CD1c-positive myeloid dendritic cell (primary cell): ENCODE measurements around the gene LDLRAD4.
"Not testable (repeated sequence)": the region's sequence is repeated elsewhere in the genome, so short reads cannot be mapped to it uniquely, and the experiment has no call there.

Source experiments
- DNase-seq: peaks from one replicate; pipeline ENCODE4 v3.0.0-alpha.2; 2016; ENCODE audit errors: extremely low spot score

Gene LDLRAD4

DNA sequence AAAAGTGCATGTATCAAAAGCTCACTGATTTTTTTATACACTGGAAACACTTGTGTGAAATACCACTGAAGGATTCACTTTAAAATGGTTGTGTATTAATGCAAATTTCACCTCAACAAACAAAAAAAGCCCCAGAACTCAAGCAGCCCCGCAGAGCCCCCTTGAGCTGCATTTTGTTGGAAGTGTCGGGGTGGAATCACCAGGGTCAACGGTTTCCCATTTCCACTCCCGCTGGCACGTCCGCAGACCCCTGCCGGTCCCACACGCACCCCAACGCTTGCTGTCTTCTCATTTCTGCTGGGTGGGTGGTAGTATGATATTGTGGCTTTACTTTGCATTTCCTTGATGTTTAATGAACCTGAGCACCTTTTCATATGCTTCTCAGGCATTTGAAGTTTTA, 268.1 kb downstream of the LDLRAD4 start:
- no peak for DNase-seq

DNA sequence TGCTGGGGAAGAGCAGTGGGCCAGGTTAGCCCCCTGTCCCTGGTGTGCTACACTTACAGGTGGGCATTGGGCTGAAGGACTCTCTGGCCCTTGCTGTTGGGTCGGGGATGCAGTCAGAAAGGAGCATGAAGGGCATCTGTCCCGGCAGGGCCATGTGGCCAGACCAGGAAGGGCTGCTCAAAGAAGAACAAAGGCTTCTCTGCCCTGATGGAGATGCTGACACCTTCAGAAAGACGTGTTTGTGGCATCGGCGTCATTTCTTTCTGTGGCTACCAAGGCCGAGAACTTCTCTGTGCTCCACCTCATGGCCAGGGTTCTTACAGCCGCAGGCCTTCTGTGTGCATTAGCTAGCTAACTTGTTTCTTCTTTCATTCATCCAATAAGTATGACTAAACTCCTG, 268.7 kb downstream of the LDLRAD4 start:
- DNase-seq = no peak

DNA sequence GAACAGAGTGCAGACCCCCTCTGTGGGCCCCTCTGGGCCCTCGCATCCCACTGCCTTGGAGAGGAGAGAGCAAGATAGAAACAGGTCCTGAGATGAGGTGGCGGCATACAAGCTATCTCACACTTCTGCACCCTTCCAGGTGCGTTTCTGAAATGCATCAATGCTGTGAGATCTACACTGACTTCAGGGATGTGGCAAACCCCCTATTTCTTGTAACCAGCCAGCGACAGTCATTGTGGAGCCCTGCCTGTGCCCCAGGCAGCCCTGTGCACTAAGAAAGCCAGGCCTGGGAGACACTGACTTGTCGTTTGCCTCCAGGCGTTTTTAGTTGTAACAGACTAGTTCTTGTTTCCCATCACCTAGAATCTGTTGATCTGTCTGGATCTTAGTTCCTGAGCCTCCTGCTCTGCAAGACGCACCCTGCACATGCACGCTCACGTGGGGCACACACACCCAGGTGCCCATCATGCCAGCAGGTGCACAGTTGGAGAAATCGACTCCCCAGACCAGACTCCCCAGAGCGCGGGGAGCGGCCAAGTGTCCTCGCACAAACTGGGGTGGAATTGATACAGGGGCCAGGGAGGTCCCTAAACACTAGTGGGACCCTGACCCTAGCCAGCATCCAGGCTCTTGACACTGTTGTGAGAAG, 269.8 kb downstream of the LDLRAD4 start:
- DNase-seq = no peak

DNA sequence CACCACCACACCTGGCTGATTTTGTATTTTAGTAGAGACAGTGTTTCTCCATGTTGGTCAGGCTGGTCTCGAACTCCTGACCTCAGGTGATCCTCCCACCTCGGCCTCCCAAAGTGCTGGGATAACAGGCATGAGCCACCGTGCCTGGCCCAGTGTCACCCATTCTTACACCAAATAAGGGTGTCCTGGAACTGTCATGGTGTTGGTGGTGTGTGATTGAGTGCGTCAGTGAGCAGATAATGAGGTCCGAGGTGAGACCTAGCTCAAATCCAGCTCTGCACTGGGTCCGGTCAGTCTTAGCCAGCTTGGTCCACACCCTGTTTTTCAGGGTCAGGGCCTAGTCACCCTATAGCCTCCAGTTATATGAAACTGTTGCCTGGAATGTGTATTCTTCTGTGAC, 270.7 kb downstream of the LDLRAD4 start:
- not testable (repeated sequence) for DNase-seq

DNA sequence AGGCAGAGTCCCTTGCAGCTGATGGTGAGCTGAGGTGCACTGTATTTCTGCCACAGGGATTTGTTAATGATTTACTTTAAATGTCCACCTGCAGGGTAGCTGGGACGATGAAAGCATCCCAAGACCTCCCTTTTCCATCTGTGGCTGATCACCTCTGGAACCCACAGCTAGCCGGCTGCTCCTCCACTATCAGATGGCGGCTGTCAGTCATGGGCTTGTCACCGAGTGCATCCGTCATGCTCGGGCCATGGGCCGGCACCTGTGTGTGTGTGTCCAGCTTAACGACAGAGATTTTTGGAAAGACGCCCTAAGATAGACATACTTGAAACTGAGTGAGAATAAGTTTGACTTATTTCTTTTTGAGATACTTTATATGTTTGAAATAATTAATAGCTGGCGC, 272.6 kb downstream of the LDLRAD4 start:
- no peak for DNase-seq

DNA sequence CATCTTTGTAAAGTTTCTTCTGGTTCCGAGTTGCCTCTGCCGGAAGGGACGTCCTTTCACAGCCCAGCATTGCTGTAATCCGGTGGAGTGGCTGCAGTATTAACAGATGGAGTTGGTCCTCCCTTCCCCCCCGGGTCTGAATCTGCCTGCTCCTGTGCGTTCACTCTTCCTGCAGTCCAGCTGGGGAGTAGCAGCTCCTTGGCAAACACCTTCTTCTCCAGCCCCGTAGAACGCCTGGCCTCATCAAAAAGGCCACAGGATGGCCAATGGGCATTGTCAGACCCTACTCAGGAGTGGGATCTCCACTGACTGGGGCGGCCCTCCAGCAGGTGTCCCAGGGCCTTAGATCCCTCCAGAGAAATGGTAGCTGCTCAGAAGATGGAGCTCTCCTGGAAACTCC, 273.8 kb downstream of the LDLRAD4 start:
- no peak for DNase-seq

DNA sequence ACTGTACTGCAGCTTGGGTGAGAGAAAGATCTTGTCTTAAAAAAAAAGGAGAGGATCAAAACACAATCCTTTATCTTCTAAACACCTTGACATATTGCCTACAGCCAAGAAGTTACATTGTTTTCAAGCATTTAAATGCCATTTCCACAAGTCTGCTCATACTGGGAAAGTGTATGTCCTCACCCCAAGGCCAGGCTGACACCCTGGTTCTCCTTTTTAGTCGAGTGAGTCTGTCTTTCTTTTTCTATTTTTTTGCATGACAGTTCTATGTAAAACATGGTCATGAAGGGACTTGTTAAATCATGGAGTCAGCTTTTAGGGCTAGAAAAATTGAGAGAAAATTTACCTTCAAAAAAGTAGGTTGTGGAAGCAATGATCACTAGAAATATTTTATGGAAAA, 274.5 kb downstream of the LDLRAD4 start:
- DNase-seq = no peak

DNA sequence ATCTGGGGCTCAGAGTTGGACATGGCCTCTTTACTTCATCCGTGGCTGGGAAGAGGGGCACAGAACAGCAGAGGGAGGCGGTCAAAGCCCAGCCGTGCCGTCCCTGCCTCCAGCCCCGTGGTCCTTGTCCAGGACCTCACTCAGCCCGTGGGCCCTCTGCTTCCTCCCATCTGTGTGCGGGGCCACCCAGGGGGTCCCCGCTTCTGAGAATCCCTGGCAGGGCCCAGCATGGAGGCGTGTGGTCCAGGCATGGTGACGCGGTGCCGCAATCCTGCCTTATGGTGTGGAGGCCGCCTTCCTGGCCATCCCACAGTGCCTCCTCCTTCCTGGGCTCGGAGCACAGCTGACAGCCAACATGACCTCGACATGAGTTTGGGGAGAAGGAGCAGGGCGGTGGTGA, 275.2 kb downstream of the LDLRAD4 start:
- no peak for DNase-seq

DNA sequence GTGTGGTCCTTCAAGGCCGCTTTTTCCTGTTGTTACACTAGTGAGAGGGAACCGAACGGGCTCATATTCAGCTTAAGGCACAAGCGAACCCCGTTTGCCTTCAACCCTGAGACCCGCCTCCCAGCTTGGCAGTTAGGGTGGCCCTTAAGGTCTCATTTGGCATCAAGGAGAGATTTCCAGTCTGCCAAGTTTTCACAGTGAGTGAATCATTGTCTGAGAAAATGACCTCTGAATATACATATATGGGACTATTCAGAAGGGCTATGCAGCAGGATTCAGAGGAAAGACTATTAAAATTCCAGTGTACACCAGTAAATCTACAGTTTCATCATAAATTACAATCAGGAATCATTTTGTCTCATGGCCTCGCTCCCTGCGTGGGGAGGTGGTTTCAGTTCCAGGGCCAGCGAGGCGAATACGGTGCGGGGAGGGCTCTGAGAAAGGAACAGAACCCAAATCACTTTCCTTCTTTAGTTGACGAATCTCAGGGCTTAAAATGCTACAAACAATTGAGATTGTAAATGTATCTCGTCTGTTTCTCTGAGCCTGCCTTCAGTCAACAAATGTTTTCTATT, 276.4 kb downstream of the LDLRAD4 start:
- peak; percentile 74 for DNase-seq

DNA sequence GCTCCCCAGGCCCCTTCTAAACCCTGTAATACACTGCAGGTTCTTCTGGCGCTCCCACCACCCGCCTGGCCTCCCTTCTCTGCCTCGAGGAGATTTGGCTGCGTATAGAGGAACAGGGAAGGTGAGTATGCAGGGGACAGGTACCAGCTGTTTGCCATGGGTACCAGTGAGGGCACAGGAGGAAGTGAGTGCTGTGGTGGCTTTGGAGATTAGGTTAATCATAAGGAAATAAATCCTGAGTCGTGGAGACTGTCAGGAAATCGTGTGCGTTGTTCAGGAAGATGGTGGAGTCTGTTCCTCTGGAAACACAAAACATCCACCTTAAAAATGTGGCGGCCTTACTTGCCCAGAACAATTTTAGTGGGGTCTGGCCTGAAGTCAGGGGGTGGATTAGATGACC, 277.4 kb downstream of the LDLRAD4 start:
- no peak for DNase-seq

DNA sequence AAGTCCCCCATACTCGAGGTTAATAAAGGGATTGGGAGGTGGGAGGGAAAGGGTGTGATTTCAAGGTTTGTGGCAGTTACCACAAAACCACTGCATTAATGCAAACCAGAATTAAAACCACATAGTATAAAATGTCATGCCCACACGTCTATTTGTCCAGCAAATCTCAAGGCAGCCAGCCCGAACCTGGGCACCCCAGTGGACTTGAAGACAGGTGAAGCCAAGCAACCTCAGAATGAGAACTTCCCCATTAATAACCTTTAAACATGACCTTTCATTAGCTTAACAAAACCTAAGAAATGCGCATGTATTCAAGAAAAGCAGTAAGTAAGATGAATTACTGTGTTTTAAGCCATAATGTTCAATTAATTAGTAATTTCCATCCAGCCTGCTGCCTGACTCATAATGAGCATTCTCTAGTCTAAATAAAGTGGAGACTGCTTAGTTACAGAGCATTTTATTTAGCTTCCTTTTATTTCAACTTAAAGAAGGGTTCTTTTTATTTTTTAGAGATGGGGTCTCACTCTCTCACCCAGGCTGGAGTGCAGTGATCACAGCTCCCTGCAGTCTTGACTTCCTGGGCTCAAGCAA, 278.2 kb downstream of the LDLRAD4 start:
- no peak for DNase-seq

DNA sequence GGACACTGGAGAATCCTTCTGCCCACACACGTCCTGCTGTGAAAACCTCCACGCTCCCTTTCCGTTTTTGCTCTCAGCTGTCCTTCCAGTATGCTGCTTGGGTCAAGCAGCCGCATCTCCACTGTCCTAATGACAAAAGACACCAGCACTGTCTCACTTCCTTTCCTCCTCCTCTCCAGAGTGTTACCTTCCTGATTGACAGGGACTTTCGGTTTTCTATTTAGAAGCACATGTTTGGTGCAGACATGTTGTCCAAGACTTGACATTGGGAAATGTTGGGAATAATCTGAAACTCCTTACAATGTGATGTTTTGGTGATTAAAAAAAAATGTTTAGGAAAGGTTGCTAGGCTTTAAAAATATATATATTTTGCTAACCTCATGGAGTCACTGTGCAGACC, 281.2 kb downstream of the LDLRAD4 start:
- DNase-seq = no peak

DNA sequence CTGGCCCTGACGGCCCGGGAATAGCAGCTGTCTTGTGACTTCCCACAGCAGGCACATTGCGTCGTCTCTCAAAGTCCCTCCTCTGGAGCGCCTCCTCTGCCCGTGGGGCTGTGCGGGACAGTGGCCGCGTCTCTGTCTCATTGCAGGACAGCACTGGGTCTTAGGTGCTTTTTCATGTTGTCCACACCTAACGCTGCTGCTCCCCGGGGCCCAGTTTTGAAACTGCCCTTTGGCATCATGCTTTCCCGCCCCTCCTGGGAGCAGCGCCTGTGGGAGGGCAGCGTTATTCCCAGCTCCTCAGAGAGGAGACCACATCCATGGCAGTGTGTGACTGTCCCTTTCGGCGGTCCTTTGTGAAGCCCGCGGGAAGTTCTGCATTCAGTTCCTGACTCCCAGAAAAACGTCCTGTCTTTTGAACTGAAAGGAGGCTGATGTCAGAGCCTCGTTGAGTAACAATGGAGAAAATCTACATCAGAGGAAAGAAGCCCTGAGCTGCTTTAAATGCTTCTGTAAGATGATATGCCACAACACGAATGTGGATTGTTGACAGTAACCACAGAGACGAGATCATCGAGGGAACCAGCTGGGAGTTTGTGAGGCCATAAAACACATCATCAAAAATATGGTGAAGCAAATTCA, 281.8 kb downstream of the LDLRAD4 start:
- DNase-seq = no peak

DNA sequence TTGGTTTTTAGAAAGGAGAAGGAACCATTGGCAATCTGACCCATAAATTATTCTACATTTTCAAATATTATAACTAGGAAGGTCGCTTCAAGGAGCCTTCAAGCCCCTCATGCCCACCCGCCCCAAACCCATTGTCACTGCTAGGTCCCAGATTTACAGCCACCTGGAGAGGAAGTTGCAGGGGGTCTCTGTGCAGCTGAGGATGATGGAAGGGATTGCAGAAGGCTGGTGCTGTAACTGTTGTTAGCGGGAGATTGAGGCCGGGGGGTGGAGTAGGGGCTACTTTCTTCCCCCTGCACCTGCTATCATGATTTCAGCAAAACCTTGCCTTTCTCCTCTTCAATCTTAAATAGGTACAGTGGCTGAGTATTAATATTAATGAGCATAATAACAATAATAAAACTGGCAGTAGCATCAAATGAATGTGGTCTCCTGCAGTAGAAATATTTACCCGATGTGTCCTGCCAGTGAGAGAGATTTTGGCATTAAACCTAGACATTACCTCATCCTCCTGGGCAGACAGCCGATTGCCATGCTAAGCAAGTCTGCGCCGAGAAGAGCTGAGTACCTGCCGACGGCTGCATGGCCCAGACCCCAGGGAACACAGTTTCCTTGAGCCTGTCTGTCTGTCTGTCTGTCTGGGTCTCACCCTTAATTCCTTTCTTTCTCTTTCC, 282.4 kb downstream of the LDLRAD4 start:
- DNase-seq = no peak

DNA sequence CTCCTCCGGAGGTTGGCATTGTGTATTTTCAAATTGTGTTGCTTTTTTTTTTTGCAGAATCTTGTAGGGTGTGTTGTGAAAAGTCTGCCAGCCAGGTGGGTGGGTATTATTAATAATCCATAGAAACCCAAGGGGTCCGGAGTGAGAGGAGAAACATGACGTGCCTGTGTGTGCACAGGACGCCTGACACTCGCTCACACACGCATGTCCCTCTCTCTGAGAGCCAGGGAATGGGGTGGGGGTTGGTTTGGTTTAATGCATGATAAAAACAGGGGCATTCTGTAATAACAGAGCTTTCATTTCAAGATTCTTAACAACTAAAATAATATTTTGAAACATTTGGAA, 283.0 kb downstream of the LDLRAD4 start:
- DNase-seq = no peak

DNA sequence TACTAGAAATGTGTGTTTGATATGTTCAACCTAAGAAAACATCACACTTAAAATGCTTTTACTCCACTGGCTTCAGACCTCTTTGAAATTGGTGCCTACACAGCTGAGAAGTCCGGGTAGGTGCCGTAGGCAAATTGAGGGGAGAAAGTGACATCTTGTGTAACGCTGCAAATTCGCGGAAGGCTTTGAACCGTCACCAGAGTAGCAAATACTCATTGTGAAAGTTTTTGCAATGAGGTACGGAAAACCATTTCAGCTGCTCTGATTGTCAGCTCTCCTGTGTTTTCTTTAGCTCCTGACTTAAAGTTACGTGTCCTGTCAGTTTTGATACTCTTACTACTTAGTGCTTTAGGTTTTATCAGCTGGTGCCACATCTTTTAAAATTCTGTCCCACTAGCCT, 283.3 kb downstream of the LDLRAD4 start:
- DNase-seq = no peak

DNA sequence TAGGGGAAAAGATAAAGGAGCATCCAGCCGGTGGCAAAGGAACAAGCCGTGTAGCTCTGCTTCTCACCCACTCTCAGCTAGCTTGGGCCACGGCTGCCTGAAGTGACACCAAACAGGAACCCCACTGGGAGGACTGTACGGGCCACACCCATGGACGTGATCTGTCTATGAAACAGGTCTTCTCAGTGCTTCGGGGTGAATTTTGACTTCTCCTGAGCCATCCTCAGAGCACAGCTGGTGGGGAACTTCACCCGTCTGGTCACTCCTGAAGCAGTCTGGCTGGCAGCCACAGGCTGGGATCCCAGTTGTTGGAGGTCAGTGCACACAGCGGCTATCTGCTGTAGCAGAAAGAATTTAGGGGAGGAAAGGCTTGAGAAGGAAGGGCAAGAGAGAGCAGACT, 284.0 kb downstream of the LDLRAD4 start:
- no peak for DNase-seq

DNA sequence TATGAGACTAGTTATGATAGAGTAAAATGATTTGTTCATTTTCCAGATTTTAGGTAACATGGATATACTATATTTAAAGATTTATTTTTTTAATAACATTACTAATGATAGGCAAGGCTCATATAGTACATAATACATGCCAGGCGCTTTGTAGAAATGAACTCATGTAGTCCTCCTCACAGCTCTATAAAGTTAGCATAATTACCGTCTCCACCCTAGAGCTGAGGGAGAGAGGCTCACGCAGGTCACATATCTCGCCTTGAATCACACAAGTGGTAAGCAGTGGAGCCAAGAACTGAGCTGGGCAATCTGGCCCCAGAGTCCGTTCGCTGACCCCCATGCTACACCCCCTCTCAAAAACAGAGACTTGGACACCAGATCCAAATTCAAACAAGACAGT, 285.3 kb downstream of the LDLRAD4 start:
- no peak for DNase-seq

DNA sequence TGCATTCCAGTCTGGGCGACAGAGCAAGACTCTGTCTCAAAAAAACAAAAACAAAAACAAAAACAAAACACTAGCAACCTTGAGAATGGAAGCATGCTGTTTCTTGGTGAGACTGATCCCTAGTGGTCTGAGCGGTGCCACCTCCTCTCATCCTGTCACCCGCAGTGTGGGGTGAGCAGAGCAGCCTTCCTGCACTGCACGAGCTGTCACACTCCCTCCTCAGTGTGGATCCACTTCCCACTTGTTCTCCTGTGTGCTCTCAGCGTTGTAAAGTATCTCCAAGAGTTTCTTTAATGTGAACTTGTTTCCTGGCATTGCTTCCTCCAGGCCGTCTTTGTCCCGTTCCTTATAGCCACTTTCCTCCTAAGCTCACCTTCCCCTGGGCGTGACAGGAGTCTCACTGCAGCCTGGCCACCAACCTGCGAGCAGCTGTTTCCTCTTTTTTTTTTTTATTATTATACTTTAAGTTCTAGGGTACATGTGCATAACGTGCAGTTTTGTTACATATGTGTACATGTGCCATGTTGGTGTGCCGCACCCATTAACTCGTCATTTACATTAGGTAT, 287.3 kb downstream of the LDLRAD4 start:
- no peak for DNase-seq

DNA sequence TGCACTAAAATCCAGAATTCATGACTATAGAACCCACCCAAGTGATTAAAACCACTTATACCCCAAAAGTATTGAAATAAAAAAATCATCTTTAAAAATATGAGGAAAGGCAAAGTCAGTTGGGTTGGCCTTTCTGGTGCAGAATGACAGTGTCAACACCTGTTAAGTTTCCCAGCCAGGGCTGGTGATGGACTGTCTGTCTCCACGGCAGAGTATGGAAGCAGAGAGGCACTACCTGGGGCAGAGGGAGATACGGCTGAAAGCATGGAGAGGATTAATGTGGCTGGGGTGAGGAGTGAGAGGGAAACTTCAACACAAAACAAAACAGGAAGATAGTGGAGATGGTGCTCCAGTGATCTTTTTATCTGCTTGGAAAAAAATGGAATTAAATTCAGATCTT, 292.0 kb downstream of the LDLRAD4 start:
- DNase-seq = no peak

DNA sequence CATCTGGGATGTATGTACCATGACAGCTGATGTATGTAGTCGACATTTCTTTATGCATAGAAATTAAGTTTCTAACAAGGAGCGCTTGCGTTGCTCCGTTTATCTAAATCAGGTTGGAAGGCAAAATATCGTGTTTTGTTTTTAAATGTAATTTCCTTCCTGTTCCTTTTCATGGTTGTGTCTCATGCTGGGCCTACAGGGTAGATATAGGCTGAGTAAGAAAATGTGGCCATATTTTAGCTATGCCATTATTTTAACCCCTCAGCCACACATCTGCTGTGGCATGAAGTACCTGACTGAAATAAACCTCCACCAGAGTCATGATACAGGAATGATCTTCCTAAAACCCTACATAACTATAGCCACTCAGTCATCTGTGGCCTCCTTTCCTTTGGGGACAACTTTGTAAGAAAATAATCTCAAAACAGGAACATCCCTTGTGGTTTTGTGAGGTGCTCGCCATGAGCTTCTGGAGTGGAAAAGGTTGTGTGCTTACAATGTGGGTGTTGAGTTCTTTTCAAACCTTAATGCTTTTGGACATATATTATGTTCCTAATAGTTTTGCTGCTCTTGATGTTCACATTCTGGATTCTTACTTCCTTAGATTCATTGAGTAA, 293.5 kb downstream of the LDLRAD4 start:
- DNase-seq = peak; percentile 20

DNA sequence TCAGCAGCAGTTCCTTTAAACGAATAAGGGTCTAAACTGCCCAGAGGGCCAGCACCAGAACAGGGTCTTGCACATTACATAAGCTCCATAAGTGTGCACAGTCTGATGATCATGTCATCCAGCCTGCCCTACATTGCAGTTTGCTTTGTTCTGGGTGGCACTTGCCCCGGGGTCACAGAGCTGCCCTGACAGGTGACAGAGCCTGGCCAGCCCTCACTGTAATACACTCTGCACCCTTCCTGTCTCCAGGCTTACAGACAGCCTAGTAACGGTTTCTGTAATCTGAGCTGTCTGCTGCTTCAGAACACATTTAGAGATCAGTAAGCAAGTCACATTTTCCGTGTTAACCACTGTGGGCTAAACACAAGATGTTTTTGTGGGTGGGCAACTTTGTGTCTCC, 294.5 kb downstream of the LDLRAD4 start:
- DNase-seq = no peak
